Measurements from ENCODE around the gene H2AZ2.
"Not testable (repeated sequence)": the region's sequence is repeated elsewhere in the genome, so short reads cannot be mapped to it uniquely, and the experiment has no call there.

The H2AZ2 gene

GRCh38 chr7:44814919-44815318 is 33.0 kb downstream of the H2AZ2 start:
- DNase-seq (ENCODE audit: low read depth, low spot score): no peak

GRCh38 chr7:44811571-44811970 is 36.3 kb downstream of the H2AZ2 start:
- DNase-seq (ENCODE audit: low read depth, low spot score): no peak

GRCh38 chr7:44811093-44811492 is 36.8 kb downstream of the H2AZ2 start:
- no peak for DNase-seq (ENCODE audit: low read depth, low spot score)

- DNase-seq (ENCODE audit: low read depth, low spot score): no peak
Observed at GRCh38 chr7:44808914-44809393, 38.9 kb downstream of the H2AZ2 start.

GRCh38 chr7:44805950-44806349 is 41.9 kb downstream of the H2AZ2 start:
- no peak for DNase-seq (ENCODE audit: low read depth, low spot score)

- DNase-seq (ENCODE audit: low read depth, low spot score): not testable (repeated sequence)
Observed at GRCh38 chr7:44803828-44804519, 43.9 kb downstream of the H2AZ2 start.

- DNase-seq (ENCODE audit: low read depth, low spot score): no peak
Observed at GRCh38 chr7:44802418-44803025, 45.4 kb downstream of the H2AZ2 start.

GRCh38 chr7:44801890-44802289 is 46.0 kb downstream of the H2AZ2 start:
- DNase-seq (ENCODE audit: low read depth, low spot score): no peak

GRCh38 chr7:44799939-44800338 is 47.9 kb downstream of the H2AZ2 start:
- no peak for DNase-seq (ENCODE audit: low read depth, low spot score)

- no peak for DNase-seq (ENCODE audit: low read depth, low spot score)
Observed at GRCh38 chr7:44798649-44799305, 49.1 kb downstream of the H2AZ2 start.

- DNase-seq (ENCODE audit: low read depth, low spot score): peak; percentile 56
Observed at GRCh38 chr7:44797329-44798258, 50.3 kb downstream of the H2AZ2 start.

GRCh38 chr7:44796504-44797328 is 51.2 kb downstream of the H2AZ2 start, which contains the start of gene PPIA:
Gene PPIA (plus strand): TSS chr7:44796681. CDS start chr7:44796725, 44 bp downstream.
- peak; percentile 98 for DNase-seq (ENCODE audit: low read depth, low spot score)

GRCh38 chr7:44796034-44796503 is 51.8 kb downstream of the H2AZ2 start:
- DNase-seq (ENCODE audit: low read depth, low spot score): no peak

- DNase-seq (ENCODE audit: low read depth, low spot score): no peak
Observed at GRCh38 chr7:44794331-44794730, 53.6 kb downstream of the H2AZ2 start.

- no peak for DNase-seq (ENCODE audit: low read depth, low spot score)
Observed at GRCh38 chr7:44793919-44794318, 54.0 kb downstream of the H2AZ2 start.

GRCh38 chr7:44791278-44792219 is 56.3 kb downstream of the H2AZ2 start:
- DNase-seq (ENCODE audit: low read depth, low spot score): no peak

- no peak for DNase-seq (ENCODE audit: low read depth, low spot score)
Observed at GRCh38 chr7:44789990-44790389, 57.9 kb downstream of the H2AZ2 start.

- no peak for DNase-seq (ENCODE audit: low read depth, low spot score)
Observed at GRCh38 chr7:44787762-44788161, 60.1 kb downstream of the H2AZ2 start.

GRCh38 chr7:44787041-44787440 is 60.8 kb downstream of the H2AZ2 start:
- no peak for DNase-seq (ENCODE audit: low read depth, low spot score)
